Transverse colon (tissue), 4 donors: ENCODE data around the gene ASB11. TPM values are rescaled to one million over a fixed set of nuclear protein-coding genes. Genes with fewer than 3 reads are reported as not detected.
A peak's percentile ranks its signal among the peaks of the same experiment; 100 is the strongest.

Source experiments
- DNase-seq: peaks from one replicate; pipeline ENCODE4 v3.0.0-alpha.2; 2019
- H3K27ac ChIP-seq, 4 donors: fragments of 200-600 bp; sonication (generic); 2 replicates each; pipeline ENCODE4 v1.5.1; 2016 to 2018; ENCODE audit warnings: inconsistent platforms in 4 of 4
- H3K27me3 ChIP-seq: fragments of 200-600 bp; sonication (generic); 2 replicates; pipeline ENCODE4 v1.5.1; 2017; ENCODE audit warnings: inconsistent platforms
- H3K36me3 ChIP-seq, 4 donors: fragments of 200-600 bp; sonication (generic); 2 replicates each; pipeline ENCODE4 v1.5.1; 2017 to 2019; ENCODE audit warnings: inconsistent platforms in 4 of 4
- H3K4me1 ChIP-seq, 4 donors: fragments of 200-600 bp; sonication (generic); 2 replicates each; pipeline ENCODE4 v1.5.1; 2017 to 2020; ENCODE audit warnings: inconsistent platforms in 4 of 4
- H3K4me3 ChIP-seq, 4 donors: fragments of 200-600 bp; sonication (generic); 1 replicate in 1 of 4; 2 replicates in 3 of 4; pipeline versions ENCODE4 v1.5.1 to v1.6.1; 2017 to 2019; ENCODE audit warnings: inconsistent platforms in 4 of 4
- H3K9me3 ChIP-seq, 2 donors: fragments of 200-600 bp; sonication (generic); 2 replicates each; pipeline ENCODE4 v1.5.1; 2017 to 2019; ENCODE audit warnings: inconsistent platforms in 2 of 2
- EP300 ChIP-seq: sonication (generic); formaldehyde crosslinking; IDR thresholded peaks from one replicate; pipeline ENCODE4 v1.6.1; 2017; ENCODE audit warnings: antibody characterized with exemption, low read depth
- POLR2A ChIP-seq: fragments of 450-650 bp; IDR thresholded peaks from one replicate; pipeline ENCODE4 v1.6.1; 2016; ENCODE audit warnings: antibody characterized with exemption, mild to moderate bottlenecking, moderate library complexity
- POLR2AphosphoS5 ChIP-seq, 3 donors: sonication (generic); formaldehyde crosslinking; IDR thresholded peaks; one replicate each; pipeline ENCODE4 v1.6.1; 2016; ENCODE audit warnings: antibody characterized with exemption in 3 of 3
- WGBS, 2 donors: methylation state at CpG; one replicate each; pipeline ENCODE4 v1.1.5; 2018; ENCODE audit warnings: low coverage in 1 of 2; 5-methylcytosine and 5-hydroxymethylcytosine counted together
- in situ Hi-C, 4 donors: fragments of 200-750 bp; cut with MboI; loops; one replicate each; pipeline versions ENCODE4 v1.15.0 to v1.15.1; 2017; ENCODE audit warnings: low sequenced_read_pairs in 3 of 4, low pct_ligation_motif_present in 1 of 4, low pct_unique_long_range_greater_than_20kb in 1 of 4
- intact Hi-C: fragments of 100-400 bp; cut with DNase I; formaldehyde crosslinking; loops from one replicate; pipeline ENCODE4 v1.15.1; 2023; ENCODE audit warnings: low total_unique reads
- total RNA-seq, 4 donors: library from RNA; depleted of rRNA; stranded (reverse); fragments of >200 nt; gene quantifications; one replicate each; pipeline ENCODE4 v1.1.0, GENCODE V29; 2016
- TF ChIP-seq, protein P1 (sequence below), 5 experiments: fragments of 200-600 bp in 3 of 5; fragments of 450-650 bp in 2 of 5; sonication (generic) in 3 of 5; IDR thresholded peaks; 1 replicate in 2 of 5; 2 replicates in 3 of 5; pipeline ENCODE4 v1.5.1; 2016 to 2017; ENCODE audit warnings: antibody characterized with exemption in 5 of 5, inconsistent platforms in 3 of 5, mild to moderate bottlenecking in 2 of 5, moderate library complexity in 1 of 5

The ASB11 gene
- total RNA-seq, 4 donors from 2014 or later: 0.32 to 1.1 TPM; not detected in 2

GRCh38 chrX:15269618-15270521, 45.6 kb downstream of the ASB11 start, which contains the start of gene ASB9:
TSS of gene ASB9 (minus strand) at chrX:15270083. CDS start at chrX:15269874, 209 bp downstream.
- intact Hi-C loops: no loop called here
- H3K4me3 ChIP-seq: no peak within 1 kb of the TSS

DNA sequence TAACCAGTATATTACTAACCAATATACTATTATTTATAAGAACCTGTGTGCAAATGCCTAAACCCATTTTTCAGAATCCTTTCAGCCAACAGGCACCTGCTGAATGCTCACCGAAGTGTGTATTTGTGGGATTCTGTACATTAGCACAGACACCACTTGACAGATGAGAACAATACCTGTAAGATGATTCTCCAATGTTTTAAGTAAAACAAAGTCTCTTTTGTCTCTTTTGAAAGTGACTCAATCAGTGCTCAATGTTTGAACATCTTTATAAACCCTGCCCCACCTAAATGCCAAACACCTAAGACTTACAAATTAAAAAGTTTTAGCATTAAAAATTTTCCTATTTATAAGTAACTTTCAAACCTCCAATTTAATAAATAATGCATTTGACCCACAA, 46.3 kb downstream of the ASB11 start:
- no peaks in the 10 kb centered on the region for H3K9me3 ChIP-seq
- TF ChIP-seq, protein P1, sequence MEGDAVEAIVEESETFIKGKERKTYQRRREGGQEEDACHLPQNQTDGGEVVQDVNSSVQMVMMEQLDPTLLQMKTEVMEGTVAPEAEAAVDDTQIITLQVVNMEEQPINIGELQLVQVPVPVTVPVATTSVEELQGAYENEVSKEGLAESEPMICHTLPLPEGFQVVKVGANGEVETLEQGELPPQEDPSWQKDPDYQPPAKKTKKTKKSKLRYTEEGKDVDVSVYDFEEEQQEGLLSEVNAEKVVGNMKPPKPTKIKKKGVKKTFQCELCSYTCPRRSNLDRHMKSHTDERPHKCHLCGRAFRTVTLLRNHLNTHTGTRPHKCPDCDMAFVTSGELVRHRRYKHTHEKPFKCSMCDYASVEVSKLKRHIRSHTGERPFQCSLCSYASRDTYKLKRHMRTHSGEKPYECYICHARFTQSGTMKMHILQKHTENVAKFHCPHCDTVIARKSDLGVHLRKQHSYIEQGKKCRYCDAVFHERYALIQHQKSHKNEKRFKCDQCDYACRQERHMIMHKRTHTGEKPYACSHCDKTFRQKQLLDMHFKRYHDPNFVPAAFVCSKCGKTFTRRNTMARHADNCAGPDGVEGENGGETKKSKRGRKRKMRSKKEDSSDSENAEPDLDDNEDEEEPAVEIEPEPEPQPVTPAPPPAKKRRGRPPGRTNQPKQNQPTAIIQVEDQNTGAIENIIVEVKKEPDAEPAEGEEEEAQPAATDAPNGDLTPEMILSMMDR (IDR thresholded peaks at IDR 0.05): no peak
- no peak for TF ChIP-seq POLR2A
- no peak for TF ChIP-seq EP300
- TF ChIP-seq POLR2AphosphoS5 (IDR thresholded peaks at IDR 0.05): no peak
- no peak overlapping the region for H3K4me3 ChIP-seq
- H3K36me3 ChIP-seq: no peaks in the 10 kb centered on the region
- peak overlapping the region in 1 of 4 donors; percentile 59 for H3K27ac ChIP-seq
- H3K4me1 ChIP-seq: no peaks in the 10 kb centered on the region
- H3K27me3 ChIP-seq: no peaks in the 10 kb centered on the region
- intact Hi-C loops (no loop called here), in situ Hi-C loops (no loop called here)
- WGBS, 2 donors: 40 to 63% methylated on average over 1 of the region's 1 CpG
- DNase-seq: no peak

More at GRCh38 chrX:15269618-15270521, 45.6 kb downstream of the ASB11 start, which contains the start of gene ASB9:
- Histone ChIP-seq H3K9me3 (no peaks in the 10 kb centered on the region), H3K36me3 (no peaks in the 10 kb centered on the region), H3K27me3 (no peaks in the 10 kb centered on the region), H3K27ac (peak within 1 kb of the TSS in 3 of 4 donors; percentile 6 to 59 (median 40)), H3K4me1 (no peaks in the 10 kb centered on the region)
- no peak for TF ChIP-seq POLR2AphosphoS5 (IDR thresholded peaks at IDR 0.05)
- TF ChIP-seq, protein P1 (IDR thresholded peaks at IDR 0.05): no peak
- no peak for TF ChIP-seq POLR2A
- TF ChIP-seq EP300: no peak
- in situ Hi-C loops: no loop called here
- 41% methylated on average over 15 of the region's 15 CpGs; no CpG with 5 or more reads in 1 of the 2 donors for WGBS, 2 donors
- peak; percentile 47 for DNase-seq

DNA sequence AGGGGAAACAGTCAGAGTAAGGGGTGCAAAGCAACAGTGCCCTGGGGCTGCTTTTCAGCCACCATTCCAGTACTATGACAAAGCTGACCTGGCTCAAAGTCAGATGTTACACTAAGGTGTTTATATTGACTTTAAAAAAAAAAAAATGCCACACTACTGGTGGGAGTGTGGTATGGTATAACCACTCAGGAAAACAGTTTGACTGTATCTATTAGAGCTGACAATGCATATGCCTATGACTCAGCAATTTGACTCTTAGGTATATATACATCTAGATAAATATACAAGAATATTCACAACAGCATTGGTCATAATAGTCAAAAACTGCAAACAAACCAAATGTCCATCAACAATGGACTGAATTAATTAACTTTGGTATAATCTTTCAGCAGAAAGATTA, 60.6 kb downstream of the ASB11 start:
- no peak for DNase-seq
- TF ChIP-seq POLR2AphosphoS5 (IDR thresholded peaks at IDR 0.05) (no peak), EP300 (no peak), POLR2A (no peak)
- TF ChIP-seq, protein P1 (IDR thresholded peaks at IDR 0.05): no peak

DNA sequence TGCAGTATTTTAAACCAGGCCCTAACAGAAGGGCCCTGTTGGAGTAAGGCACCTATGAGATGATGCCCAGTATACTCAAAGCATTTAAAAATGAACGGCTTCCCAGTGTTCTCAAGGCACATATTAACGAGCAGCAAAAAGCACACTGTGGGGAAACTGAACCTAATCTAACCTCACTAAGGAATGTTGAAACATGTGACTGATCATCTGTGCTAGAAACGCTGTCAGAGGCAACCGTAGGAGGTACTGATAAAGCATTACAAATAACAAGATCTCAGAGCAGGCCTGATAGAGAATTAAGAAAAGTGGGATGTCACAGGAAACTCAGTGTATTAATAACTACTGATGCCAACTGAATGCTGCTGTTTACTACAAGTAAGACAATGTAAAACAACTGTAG, 69.5 kb downstream of the ASB11 start:
- in situ Hi-C loops (loop anchor here in 3 of 4 donors (10.0 to 25.0 kb wide), 2 partner anchors 1201 to 1209 kb away; partner anchors contain the start of gene GEMIN8 (in 2 of the 3)), intact Hi-C loops (no loop called here)
- 61% methylated on average over 4 of the region's 4 CpGs; no CpG with 5 or more reads in 1 of the 2 donors for WGBS, 2 donors
- Histone ChIP-seq H3K36me3 (no peaks in the 10 kb centered on the region), H3K4me1 (no peaks in the 10 kb centered on the region), H3K27ac (no peak overlapping the region), H3K27me3 (no peaks in the 10 kb centered on the region), H3K9me3 (no peaks in the 10 kb centered on the region), H3K4me3 (no peak overlapping the region)
- TF ChIP-seq, protein P1 (IDR thresholded peaks at IDR 0.05): no peak
- TF ChIP-seq POLR2AphosphoS5 (IDR thresholded peaks at IDR 0.05): no peak
- DNase-seq: no peak

More for the DNA sequence above, 60.6 kb downstream of the ASB11 start:
- no peaks in the 10 kb centered on the region for H3K27me3 ChIP-seq
- no peaks in the 10 kb centered on the region for H3K36me3 ChIP-seq
- H3K4me1 ChIP-seq: no peaks in the 10 kb centered on the region
- H3K27ac ChIP-seq: no peak overlapping the region
- H3K4me3 ChIP-seq: no peak overlapping the region
- intact Hi-C loops: no loop called here
- in situ Hi-C loops: no loop called here
- H3K9me3 ChIP-seq: no peaks in the 10 kb centered on the region
